ENCODE data around the gene CNGB1. TPM values are rescaled to one million over a fixed set of nuclear protein-coding genes. Genes with fewer than 3 reads are reported as not detected.

The CNGB1 gene
- total and polyA plus RNA-seq, 2 of the 13 experiments (the other 11 are each of a cell fraction or from before 2014, with no cell fraction given), result 0.02 to 0.15 TPM

- TF ChIP-seq ZNF296 (CRISPR knock-in tag; conservative IDR thresholded peaks at IDR 0.05) (no peak), ESRRA (CRISPR knock-in tag; IDR thresholded peaks at IDR 0.05; ENCODE audit: low read depth) (no peak), ZNF282 (IDR thresholded peaks at IDR 0.05; ENCODE audit: partially characterized antibody) (no peak), FOXC1 (CRISPR knock-in tag; IDR thresholded peaks at IDR 0.05; ENCODE audit: borderline replicate concordance) (no peak), NR2F6 (IDR thresholded peaks at IDR 0.05) (peak; percentile 46; the same call in 1 of the 2 replicates), NR2F6 (CRISPR knock-in tag; IDR thresholded peaks at IDR 0.05) (peak; percentile 72), ZNF839 (CRISPR knock-in tag; IDR thresholded peaks at IDR 0.05; ENCODE audit: borderline replicate concordance) (no peak), BRD4 (CRISPR knock-in tag; IDR thresholded peaks at IDR 0.05) (no peak), ZNF766 (CRISPR knock-in tag; IDR thresholded peaks at IDR 0.05; ENCODE audit: borderline replicate concordance) (no peak), ZNF773 (CRISPR knock-in tag; IDR thresholded peaks at IDR 0.05; ENCODE audit: borderline replicate concordance) (no peak), BRCA1 (CRISPR knock-in tag; IDR thresholded peaks at IDR 0.05) (no peak), ZNF577 (CRISPR knock-in tag; IDR thresholded peaks at IDR 0.05; ENCODE audit: borderline replicate concordance, low read depth) (no peak), AKAP8 (CRISPR knock-in tag; IDR thresholded peaks at IDR 0.05) (no peak), KDM5A (IDR thresholded peaks at IDR 0.05; ENCODE audit: borderline replicate concordance, low read length) (no peak), ZFP62 (CRISPR knock-in tag; IDR thresholded peaks at IDR 0.05) (no peak), TP53 (CRISPR knock-in tag; conservative IDR thresholded peaks at IDR 0.05) (no peak), CCAR2 (optimal IDR thresholded peaks at IDR 0.05; ENCODE audit: low read depth, low read length) (no peak), KLF9 (CRISPR knock-in tag; IDR thresholded peaks at IDR 0.05; ENCODE audit: low read depth) (no peak), DNMT1 (CRISPR knock-in tag; IDR thresholded peaks at IDR 0.05) (no peak), ZNF441 (CRISPR knock-in tag; IDR thresholded peaks at IDR 0.05; ENCODE audit: borderline replicate concordance) (no peak; the same call in 1 of the 2 replicates), MTA1 (CRISPR knock-in tag; IDR thresholded peaks at IDR 0.05; ENCODE audit: borderline replicate concordance) (no peak), PTBP1 (IDR thresholded peaks at IDR 0.05; ENCODE audit: low read depth, low read length, poor library complexity, severe bottlenecking) (no peak), REL (CRISPR knock-in tag; conservative IDR thresholded peaks at IDR 0.05) (no peak), ZFP90 (CRISPR knock-in tag; IDR thresholded peaks at IDR 0.05; ENCODE audit: borderline replicate concordance) (no peak)
- TF ChIP-seq, protein P1, sequence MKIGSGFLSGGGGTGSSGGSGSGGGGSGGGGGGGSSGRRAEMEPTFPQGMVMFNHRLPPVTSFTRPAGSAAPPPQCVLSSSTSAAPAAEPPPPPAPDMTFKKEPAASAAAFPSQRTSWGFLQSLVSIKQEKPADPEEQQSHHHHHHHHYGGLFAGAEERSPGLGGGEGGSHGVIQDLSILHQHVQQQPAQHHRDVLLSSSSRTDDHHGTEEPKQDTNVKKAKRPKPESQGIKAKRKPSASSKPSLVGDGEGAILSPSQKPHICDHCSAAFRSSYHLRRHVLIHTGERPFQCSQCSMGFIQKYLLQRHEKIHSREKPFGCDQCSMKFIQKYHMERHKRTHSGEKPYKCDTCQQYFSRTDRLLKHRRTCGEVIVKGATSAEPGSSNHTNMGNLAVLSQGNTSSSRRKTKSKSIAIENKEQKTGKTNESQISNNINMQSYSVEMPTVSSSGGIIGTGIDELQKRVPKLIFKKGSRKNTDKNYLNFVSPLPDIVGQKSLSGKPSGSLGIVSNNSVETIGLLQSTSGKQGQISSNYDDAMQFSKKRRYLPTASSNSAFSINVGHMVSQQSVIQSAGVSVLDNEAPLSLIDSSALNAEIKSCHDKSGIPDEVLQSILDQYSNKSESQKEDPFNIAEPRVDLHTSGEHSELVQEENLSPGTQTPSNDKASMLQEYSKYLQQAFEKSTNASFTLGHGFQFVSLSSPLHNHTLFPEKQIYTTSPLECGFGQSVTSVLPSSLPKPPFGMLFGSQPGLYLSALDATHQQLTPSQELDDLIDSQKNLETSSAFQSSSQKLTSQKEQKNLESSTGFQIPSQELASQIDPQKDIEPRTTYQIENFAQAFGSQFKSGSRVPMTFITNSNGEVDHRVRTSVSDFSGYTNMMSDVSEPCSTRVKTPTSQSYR (CRISPR knock-in tag; IDR thresholded peaks at IDR 0.05; ENCODE audit: borderline replicate concordance), result no peak
- TF ChIP-seq, protein P2, sequence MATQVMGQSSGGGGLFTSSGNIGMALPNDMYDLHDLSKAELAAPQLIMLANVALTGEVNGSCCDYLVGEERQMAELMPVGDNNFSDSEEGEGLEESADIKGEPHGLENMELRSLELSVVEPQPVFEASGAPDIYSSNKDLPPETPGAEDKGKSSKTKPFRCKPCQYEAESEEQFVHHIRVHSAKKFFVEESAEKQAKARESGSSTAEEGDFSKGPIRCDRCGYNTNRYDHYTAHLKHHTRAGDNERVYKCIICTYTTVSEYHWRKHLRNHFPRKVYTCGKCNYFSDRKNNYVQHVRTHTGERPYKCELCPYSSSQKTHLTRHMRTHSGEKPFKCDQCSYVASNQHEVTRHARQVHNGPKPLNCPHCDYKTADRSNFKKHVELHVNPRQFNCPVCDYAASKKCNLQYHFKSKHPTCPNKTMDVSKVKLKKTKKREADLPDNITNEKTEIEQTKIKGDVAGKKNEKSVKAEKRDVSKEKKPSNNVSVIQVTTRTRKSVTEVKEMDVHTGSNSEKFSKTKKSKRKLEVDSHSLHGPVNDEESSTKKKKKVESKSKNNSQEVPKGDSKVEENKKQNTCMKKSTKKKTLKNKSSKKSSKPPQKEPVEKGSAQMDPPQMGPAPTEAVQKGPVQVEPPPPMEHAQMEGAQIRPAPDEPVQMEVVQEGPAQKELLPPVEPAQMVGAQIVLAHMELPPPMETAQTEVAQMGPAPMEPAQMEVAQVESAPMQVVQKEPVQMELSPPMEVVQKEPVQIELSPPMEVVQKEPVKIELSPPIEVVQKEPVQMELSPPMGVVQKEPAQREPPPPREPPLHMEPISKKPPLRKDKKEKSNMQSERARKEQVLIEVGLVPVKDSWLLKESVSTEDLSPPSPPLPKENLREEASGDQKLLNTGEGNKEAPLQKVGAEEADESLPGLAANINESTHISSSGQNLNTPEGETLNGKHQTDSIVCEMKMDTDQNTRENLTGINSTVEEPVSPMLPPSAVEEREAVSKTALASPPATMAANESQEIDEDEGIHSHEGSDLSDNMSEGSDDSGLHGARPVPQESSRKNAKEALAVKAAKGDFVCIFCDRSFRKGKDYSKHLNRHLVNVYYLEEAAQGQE (IDR thresholded peaks at IDR 0.05; ENCODE audit: borderline replicate concordance in 1 of 2, low read depth in 1 of 2, low read length in 2 of 2), result no peak
These were observed 107.3 kb downstream of the CNGB1 start (continued) for GRCh38 chr16:57863434-57864160.

Measured in HepG2 (cell line).